Embryonic facial prominence (tissue), 1 donor: ENCODE data around the gene DACH1.

Experiments
- DNase-seq: peaks from one replicate; pipeline ENCODE4 v3.0.0-alpha.2; 2016; ENCODE audit errors: extremely low spot score

The DACH1 gene

DNA sequence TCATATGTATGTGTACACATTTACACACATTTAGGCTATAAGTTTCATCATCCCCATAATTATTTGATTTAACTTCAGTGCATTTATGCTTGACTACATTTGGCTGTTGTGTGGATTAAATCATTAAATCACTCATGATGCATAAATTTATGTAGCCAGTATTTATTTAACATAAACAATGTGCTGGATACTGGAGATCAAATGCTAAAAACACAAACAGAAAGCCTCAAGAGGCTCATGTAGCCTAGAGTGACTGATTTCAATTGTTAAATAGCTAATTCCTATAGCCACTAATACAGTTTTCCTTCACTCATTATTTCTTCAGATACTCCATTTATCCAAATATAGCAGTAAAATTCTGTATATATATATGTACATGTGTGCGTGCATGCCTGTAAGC is 376.0 kb downstream of the DACH1 start:
- DNase-seq = no peak

- DNase-seq = no peak
These were observed 378.0 kb downstream of the DACH1 start for GRCh38 chr13:71489041-71489440.

DNA sequence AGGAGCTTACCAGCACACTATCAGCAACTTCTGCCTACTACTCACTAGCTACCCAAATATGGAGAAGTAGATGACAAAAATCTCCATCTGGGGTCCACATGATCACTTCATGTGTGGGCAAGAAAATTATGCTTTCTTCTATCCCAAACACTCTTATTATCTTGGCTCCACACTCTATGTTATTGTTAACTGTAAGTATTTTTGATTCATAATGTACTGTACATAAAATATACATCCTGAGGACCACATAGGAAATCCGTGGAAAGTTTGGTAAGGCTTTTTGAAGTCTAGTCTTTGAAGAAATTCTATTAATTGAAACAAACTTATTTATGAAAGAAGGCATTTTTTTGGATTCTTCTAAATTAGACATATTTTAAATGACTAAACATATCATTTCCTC is 378.8 kb downstream of the DACH1 start:
- DNase-seq = no peak

DNA sequence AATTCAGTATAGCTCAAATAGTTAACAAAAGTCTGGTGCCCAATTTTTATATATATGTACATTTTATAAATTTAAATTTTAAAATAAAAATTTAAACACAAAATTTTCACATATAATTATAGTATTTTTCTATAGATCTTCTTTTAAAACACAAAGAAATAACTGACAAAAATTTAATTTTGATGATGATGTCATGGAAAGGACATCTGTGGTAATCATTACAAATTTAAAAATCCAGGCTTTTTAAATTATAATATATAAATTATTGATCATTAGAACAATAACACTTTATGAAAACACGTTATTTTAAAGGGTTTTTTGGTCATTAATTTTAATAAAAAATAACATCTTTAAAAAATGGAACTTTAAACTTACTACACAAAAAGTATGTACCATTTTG is 381.1 kb downstream of the DACH1 start:
- DNase-seq = no peak

DNA sequence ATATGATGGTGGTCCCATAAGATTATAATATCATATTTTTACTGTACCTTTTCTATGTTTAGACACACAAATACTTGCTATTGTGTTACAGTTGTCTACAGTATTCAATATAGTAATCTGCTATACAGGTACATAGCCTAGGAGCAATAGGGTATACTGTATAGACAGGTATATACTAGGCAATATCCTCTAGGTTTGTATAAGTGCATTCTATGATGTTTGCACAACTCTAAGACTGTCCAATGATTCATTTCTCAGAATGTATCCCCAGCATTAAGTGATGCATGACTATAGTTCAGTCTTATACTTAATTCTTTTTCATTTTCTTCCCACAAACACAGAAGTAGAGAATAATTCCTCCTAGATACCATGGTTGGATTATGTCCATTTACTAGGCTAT is 383.3 kb downstream of the DACH1 start:
- no peak for DNase-seq

DNA sequence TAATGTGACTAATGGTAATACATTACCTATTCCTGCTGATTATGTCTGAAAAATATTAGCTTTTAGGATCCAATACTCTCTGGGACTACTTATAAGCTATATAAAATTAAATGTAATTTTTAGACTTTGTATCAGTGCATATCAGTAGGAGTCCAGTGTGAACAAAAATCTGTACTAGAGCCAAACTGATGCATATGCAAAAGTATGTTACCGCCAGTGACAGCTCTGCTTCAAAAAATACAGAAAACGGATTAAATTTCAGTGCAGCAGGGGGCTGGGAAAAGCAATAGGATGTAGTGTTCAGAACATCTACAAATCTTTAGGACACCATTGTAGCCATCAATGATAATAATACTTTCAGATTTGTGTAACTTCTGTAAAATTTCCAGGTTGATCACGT is 385.5 kb downstream of the DACH1 start:
- no peak for DNase-seq

DNA sequence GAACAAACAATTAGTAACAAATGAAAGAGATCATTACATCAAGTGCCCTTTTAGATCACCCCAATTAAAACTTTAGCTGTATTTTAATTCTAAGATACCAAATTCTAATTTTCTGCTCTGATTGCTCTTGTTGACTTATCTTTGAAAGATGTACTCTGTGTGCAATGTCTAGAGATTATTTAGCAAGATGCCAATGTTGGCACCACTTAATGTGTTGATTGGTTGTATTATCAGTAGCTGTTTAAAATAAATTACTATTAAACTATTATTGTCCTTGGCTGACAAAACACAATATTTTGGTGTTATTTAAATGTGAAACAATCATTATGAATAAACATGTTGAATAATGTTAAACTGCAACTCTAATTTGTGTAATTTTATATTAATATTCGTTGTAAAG is 386.0 kb downstream of the DACH1 start:
- DNase-seq = no peak

- no peak for DNase-seq
These were observed 389.3 kb downstream of the DACH1 start for GRCh38 chr13:71477735-71478134.

GRCh38 chr13:71474936-71475335 is 392.1 kb downstream of the DACH1 start:
- DNase-seq = no peak

DNA sequence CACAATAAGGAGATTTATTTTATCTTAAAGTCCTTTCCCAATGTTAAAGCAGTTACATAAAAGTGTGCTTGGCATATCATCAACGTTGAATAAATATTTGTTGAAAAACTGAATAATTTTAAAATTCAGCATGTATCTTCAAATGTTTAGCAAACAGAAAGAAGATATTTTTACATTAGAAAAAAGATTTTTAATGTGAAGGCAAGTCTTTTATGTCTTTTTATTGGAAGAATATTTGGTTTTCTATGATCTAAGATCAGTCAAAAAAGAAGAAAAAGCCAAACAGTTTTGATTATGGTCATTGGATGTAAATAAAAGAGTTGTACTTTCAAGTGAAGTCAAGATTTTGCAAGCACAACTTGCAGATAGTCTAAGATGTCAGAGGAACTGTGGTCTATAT is 397.4 kb downstream of the DACH1 start:
- DNase-seq = no peak

DNA sequence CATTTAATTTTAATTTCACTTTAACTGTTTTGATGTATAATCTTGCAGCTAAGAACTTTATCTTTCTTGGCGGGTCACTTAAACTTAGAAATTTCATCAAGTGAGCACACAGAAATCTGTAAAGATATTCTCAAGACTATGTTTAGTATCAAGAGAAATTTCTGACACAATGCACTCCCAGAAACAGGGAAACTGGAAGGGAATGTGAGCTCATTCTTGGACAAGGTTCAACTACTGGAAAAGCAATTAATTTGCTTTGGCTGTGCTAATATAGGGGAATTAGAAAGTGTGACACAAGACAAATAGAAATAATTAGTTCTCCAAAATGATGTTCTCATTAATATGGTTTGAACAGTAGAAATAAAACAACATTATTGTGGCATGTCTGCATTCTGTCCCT is 402.3 kb downstream of the DACH1 start:
- no peak for DNase-seq

DNA sequence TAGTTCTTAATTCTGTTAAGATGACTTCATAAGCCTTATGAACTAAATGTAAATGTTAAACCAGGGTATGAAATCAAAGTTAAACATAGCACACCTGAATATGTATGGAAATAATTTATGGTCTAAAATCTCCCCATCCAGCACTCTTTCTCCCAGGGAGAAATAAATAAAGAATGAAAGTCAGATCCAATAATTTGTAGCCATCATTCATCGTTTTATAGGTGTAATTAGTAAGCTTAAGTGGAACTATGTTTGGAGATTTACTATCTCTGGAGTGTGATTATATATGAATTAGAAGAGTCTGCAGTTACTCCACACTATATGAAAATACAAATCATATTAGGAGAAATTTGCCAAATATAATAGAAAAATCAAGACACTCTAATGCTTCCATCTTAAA is 405.1 kb downstream of the DACH1 start:
- DNase-seq = no peak

- no peak for DNase-seq
These were observed 406.8 kb downstream of the DACH1 start for GRCh38 chr13:71460211-71460610.

DNA sequence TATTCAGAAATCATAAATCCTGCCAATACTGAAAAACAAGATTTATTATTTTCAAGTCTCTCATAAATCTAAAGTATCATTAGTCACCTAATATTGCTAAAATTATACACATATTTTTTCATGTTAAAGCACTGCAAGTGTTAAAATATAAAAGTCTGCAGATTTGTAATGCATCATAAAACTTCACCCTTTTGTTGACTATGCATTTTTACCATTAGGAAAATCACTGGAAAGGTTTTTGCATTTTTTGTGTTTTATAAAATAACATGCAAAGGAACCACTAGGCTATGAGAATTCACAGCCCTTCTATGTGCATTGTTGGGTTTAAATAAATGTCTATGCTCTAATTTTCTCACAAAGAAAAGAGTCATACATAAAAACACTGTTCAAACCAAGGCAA is 407.3 kb downstream of the DACH1 start:
- no peak for DNase-seq

DNA sequence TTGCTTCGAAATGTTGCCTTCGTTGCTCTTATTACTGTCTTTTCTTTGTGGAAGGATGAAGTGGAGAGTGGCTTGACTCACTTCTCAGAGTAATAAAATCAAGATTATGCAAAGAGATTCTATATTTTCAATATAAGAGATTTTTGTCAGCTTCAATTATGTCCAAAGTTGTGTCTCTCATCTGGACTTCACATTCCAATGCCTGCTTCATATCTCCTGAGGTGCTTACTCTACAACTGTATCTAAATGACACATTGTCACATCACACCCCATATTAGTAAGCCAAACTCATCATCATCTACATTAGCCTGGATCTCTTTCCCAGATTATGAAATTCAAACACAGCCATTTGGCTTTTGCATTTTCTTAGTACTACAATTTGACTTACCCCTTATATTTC is 409.4 kb downstream of the DACH1 start:
- no peak for DNase-seq

GRCh38 chr13:71456136-71456535 is 410.9 kb downstream of the DACH1 start:
- DNase-seq = no peak

- DNase-seq = no peak
These were observed 412.5 kb downstream of the DACH1 start for GRCh38 chr13:71454509-71454908.

DNA sequence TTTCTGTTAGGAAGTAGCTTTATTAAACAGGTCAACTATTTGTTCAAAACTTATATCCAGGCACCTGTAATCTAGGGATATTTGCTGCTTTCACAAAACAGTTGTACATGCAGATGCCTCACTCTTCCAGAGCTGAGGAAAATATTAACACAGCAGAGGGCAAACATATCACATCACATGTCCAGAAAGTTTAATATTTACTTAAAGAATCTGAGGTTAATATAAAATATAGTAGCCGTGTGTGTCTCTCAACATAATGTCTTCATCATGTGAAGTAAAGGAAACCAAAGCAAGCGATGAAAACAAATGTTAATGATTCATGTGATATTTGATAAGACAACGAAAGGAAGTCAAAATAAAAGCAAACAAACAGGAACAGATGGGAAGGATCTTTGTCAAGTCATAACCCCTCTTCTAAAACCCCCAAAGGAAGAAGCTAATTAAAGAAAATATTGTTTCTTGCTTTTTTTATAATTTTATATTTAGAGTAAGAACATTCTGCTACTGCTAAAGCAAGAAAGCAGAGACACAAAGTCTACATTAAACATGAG is 418.8 kb downstream of the DACH1 start:
- DNase-seq = no peak

DNA sequence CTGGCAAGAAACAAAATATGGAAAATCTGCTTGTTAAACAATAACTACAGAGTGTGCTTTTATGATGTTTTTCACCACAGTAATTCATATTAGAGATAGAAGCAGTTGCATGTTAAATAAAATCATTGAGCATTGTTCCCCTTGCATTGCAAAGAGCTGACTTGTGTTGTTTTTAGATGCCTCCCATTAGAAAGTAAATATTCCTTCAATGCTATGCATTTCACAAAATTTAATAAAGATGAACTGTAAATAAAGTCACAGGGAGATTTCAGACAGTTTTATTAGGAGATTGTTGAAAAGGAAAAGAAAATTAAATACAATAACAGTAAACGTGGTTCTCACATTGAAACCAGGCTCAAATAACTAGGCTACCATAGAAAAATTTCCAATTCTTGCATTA is 429.3 kb downstream of the DACH1 start:
- no peak for DNase-seq

- DNase-seq = no peak
These were observed 436.3 kb downstream of the DACH1 start for GRCh38 chr13:71430681-71431080.

- no peak for DNase-seq
These were observed 449.8 kb downstream of the DACH1 start for GRCh38 chr13:71417205-71417604.

- no peak for DNase-seq
These were observed 454.8 kb downstream of the DACH1 start for GRCh38 chr13:71412231-71412630.

GRCh38 chr13:71408416-71408815 is 458.6 kb downstream of the DACH1 start:
- DNase-seq = no peak

GRCh38 chr13:71399631-71400215 is 467.3 kb downstream of the DACH1 start:
- no peak for DNase-seq
